C4-2B (cell line): Measurements from ENCODE around the gene ZNF579.

Experiments
- H3K27ac ChIP-seq: fragments of 450-650 bp; 2 replicates; pipeline ENCODE4 v1.5.1; 2017
- ZFX ChIP-seq: fragments of 450-650 bp; IDR thresholded peaks from 2 replicates; pipeline ENCODE4 v1.6.1; 2017
- TF ChIP-seq, protein P1 (sequence below): fragments of 450-650 bp; conservative IDR thresholded peaks from 2 replicates; pipeline ENCODE4 v1.5.1; 2017; ENCODE audit warnings: mild to moderate bottlenecking

The ZNF579 gene

GRCh38 chr19:55567708-55568328, 12.8 kb downstream of the ZNF579 start:
- no peak for TF ChIP-seq ZFX
- TF ChIP-seq, protein P1, sequence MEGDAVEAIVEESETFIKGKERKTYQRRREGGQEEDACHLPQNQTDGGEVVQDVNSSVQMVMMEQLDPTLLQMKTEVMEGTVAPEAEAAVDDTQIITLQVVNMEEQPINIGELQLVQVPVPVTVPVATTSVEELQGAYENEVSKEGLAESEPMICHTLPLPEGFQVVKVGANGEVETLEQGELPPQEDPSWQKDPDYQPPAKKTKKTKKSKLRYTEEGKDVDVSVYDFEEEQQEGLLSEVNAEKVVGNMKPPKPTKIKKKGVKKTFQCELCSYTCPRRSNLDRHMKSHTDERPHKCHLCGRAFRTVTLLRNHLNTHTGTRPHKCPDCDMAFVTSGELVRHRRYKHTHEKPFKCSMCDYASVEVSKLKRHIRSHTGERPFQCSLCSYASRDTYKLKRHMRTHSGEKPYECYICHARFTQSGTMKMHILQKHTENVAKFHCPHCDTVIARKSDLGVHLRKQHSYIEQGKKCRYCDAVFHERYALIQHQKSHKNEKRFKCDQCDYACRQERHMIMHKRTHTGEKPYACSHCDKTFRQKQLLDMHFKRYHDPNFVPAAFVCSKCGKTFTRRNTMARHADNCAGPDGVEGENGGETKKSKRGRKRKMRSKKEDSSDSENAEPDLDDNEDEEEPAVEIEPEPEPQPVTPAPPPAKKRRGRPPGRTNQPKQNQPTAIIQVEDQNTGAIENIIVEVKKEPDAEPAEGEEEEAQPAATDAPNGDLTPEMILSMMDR: no peak
- no peak overlapping the region for H3K27ac ChIP-seq

GRCh38 chr19:55566823-55567222, 13.8 kb downstream of the ZNF579 start:
- no peak overlapping the region for H3K27ac ChIP-seq
- no peak for TF ChIP-seq ZFX
- TF ChIP-seq, protein P1: no peak

DNA sequence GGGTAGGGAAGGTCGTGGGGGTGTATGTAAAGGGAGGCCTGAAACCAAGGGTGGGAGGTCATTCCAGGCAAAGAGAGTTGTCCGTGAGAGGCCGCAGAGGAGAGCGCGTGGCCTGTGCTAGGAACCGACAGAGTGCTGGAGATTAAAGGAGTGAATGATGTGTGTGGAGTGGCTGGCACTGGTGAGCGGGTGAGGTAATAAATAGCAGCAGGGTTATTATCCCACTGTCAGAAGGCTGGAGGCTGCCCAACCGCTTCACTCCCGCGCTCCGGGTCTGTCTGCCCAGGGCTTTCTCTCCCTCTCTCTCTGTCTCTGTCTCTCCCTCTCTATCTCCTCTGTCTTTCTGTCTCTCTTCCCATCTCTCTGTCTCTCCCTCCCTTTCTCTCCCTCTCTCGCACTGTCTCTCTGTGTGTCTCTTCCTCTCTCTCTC, 17.4 kb downstream of the ZNF579 start:
- no peak for TF ChIP-seq ZFX
- TF ChIP-seq, protein P1: no peak
- no peak overlapping the region for H3K27ac ChIP-seq

- no peak for TF ChIP-seq ZFX
- TF ChIP-seq, protein P1: no peak
Observed at GRCh38 chr19:55559684-55560083, 21.0 kb downstream of the ZNF579 start.

DNA sequence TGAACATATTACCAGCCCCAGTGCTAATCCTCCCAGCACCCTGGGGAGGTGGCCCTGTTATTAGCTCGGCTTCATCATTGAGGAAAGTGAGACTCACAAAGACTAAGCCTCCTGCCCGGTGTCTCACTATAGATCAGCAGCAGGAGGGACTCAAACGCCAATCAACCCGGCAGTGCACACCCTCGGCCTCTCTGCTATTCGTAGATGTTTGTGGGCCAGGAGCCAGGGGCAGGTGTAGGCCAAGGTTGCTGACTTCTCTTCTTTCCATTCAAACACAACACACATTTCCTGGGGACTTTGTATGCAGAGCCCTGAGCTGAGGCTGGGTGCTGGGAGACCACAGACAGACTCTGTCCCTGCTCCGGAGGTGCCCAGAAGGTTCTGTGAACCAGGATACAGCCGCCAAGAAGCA, 25.9 kb downstream of the ZNF579 start:
- TF ChIP-seq ZFX: no peak
- H3K27ac ChIP-seq: no peak overlapping the region

More at GRCh38 chr19:55559684-55560083, 21.0 kb downstream of the ZNF579 start:
- no peak overlapping the region for H3K27ac ChIP-seq

DNA sequence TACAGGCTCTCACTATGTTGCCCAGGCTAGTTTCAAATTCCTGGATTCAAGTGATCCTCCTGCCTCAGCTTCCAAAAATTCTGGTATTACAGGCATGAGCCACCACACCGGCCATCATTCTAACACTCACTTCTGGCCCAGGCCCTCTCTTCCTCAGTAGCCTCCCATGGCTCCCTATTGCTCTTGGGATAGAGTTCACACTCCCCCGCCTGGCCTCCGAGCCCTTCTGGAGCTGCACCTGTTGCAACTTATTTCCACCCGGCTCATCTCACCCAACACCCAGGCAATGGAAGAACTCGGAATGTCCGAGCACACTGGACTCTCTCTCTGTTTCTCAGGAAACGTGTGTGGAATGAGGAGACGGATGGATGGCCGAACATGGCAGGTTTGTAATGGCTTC, 26.3 kb downstream of the ZNF579 start:
- TF ChIP-seq, protein P1: no peak
- no peak for TF ChIP-seq ZFX
- H3K27ac ChIP-seq: no peak overlapping the region

GRCh38 chr19:55553217-55554182, 27.1 kb downstream of the ZNF579 start:
- TF ChIP-seq, protein P1: no peak
- no peak for TF ChIP-seq ZFX
- no peak overlapping the region for H3K27ac ChIP-seq
